ENCODE data around the gene PLA2G3. TPM values are rescaled to one million over a fixed set of nuclear protein-coding genes. Genes with fewer than 3 reads are reported as not detected.

PLA2G3 gene
- polyA plus RNA-seq, 1 experiment: 0.04 TPM

DNA sequence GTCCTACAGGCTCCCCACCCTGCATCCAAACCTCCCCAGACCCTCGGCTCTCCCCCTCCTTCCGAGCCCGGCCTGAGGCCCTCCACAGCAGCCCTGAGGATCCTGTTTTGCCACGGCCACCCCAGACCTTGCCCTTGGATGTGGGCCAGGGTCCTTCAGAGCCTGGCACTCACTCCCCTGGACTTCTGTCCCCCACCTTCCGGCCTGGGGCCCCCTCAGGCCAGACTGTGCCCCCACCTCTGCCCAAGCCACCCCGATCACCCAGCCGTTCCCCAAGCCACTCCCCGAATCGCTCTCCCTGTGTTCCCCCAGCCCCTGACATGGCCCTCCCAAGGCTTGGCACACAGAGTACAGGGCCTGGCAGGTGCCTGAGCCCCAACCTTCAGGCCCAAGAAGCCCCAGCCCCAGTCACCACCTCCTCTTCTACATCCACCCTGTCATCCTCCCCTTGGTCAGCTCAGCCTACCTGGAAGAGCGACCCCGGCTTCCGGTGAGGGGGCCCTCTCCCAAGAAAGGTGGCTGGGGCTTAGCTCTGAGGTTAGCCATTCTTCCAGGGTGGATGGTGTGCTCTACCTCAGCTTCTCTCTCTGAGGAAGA is 14.7 kb downstream of the PLA2G3 start:
- TF ChIP-seq, protein P1, sequence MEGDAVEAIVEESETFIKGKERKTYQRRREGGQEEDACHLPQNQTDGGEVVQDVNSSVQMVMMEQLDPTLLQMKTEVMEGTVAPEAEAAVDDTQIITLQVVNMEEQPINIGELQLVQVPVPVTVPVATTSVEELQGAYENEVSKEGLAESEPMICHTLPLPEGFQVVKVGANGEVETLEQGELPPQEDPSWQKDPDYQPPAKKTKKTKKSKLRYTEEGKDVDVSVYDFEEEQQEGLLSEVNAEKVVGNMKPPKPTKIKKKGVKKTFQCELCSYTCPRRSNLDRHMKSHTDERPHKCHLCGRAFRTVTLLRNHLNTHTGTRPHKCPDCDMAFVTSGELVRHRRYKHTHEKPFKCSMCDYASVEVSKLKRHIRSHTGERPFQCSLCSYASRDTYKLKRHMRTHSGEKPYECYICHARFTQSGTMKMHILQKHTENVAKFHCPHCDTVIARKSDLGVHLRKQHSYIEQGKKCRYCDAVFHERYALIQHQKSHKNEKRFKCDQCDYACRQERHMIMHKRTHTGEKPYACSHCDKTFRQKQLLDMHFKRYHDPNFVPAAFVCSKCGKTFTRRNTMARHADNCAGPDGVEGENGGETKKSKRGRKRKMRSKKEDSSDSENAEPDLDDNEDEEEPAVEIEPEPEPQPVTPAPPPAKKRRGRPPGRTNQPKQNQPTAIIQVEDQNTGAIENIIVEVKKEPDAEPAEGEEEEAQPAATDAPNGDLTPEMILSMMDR (IDR thresholded peaks at IDR 0.05; ENCODE audit: insufficient read depth, low read depth, low read length): no peak
- H3K4me3 ChIP-seq (ENCODE audit: low read depth, low read length): no peak overlapping the region
- H3K36me3 ChIP-seq (ENCODE audit: control insufficient read depth, insufficient read depth, low read length): no peaks in the 10 kb centered on the region
- no peaks in the 10 kb centered on the region; the same call in 1 of the 2 replicates for H3K27me3 ChIP-seq (ENCODE audit: control insufficient read depth, insufficient read depth, low read length)
- DNase-seq (ENCODE audit: low read depth): no peak
- ChIA-PET POLR2A (no interaction called here), CTCF (interaction anchor here (1.3 to 2.2 kb wide), 3 partner anchors 11 to 24 kb away, joined by 3 to 10 read pairs (median 5); partner anchors contain the start of gene SELENOM)

DNA sequence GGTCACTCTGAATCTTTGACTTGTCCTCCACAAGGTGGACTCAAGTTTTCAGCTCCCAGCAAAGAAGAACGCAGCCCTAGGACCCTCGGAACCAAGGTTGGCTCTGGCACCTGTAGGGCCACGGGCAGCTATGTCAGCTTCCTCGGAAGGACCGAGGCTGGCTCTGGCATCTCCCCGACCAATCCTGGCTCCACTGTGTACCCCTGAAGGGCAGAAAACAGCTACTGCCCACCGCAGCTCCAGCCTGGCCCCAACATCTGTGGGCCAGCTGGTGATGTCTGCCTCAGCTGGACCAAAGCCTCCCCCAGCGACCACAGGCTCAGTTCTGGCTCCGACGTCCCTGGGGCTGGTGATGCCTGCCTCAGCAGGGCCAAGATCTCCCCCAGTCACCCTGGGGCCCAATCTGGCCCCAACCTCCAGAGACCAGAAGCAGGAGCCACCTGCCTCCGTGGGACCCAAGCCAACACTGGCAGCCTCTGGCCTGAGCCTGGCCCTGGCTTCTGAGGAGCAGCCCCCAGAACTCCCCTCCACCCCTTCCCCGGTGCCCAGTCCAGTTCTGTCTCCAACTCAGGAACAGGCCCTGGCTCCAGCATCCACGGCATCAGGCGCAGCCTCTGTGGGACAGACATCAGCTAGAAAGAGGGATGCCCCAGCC is 15.4 kb downstream of the PLA2G3 start:
- no peak overlapping the region for H3K4me3 ChIP-seq (ENCODE audit: low read depth, low read length)
- TF ChIP-seq, protein P1 (IDR thresholded peaks at IDR 0.05; ENCODE audit: insufficient read depth, low read depth, low read length): no peak
- no peaks in the 10 kb centered on the region for H3K36me3 ChIP-seq (ENCODE audit: control insufficient read depth, insufficient read depth, low read length)
- POLR2A ChIA-PET: interaction anchor here (0.6 kb wide), 1 partner anchor 105 kb away, joined by 9 read pairs; no protein-coding TSS in a partner anchor
- DNase-seq (ENCODE audit: low read depth): no peak
- CTCF ChIA-PET: interaction anchor here (1.0 to 2.2 kb wide), 6 partner anchors 12 to 36 kb away, joined by 3 to 10 read pairs (median 3); partner anchors contain the start of genes PLA2G3 and SELENOM
- H3K27me3 ChIP-seq (ENCODE audit: control insufficient read depth, insufficient read depth, low read length): no peaks in the 10 kb centered on the region; the same call in 1 of the 2 replicates

- Histone ChIP-seq H3K4me3 (ENCODE audit: low read depth, low read length) (no peak overlapping the region), H3K36me3 (ENCODE audit: control insufficient read depth, insufficient read depth, low read length) (no peaks in the 10 kb centered on the region), H3K27me3 (ENCODE audit: control insufficient read depth, insufficient read depth, low read length) (no peaks in the 10 kb centered on the region; the same call in 1 of the 2 replicates)
- POLR2A ChIA-PET: interaction anchor here (0.6 kb wide), 1 partner anchor 105 kb away, joined by 9 read pairs; no protein-coding TSS in a partner anchor
- CTCF ChIA-PET: interaction anchor here (1.0 to 2.2 kb wide), 6 partner anchors 12 to 35 kb away, joined by 3 to 10 read pairs (median 3); partner anchors contain the start of genes PLA2G3 and SELENOM
- no peak for DNase-seq (ENCODE audit: low read depth)
- TF ChIP-seq, protein P1 (IDR thresholded peaks at IDR 0.05; ENCODE audit: insufficient read depth, low read depth, low read length): no peak
Measured at GRCh38 chr22:31124290-31124689, 16.0 kb downstream of the PLA2G3 start.

GRCh38 chr22:31123292-31123602 is 17.1 kb downstream of the PLA2G3 start:
- H3K4me3 ChIP-seq (ENCODE audit: low read depth, low read length): peak overlapping the region; percentile 52
- ChIA-PET POLR2A (no interaction called here), CTCF (no interaction called here)

More at GRCh38 chr22:31123292-31123602, 17.1 kb downstream of the PLA2G3 start:
- no peaks in the 10 kb centered on the region for H3K36me3 ChIP-seq (ENCODE audit: control insufficient read depth, insufficient read depth, low read length)
- TF ChIP-seq, protein P1 (IDR thresholded peaks at IDR 0.05; ENCODE audit: insufficient read depth, low read depth, low read length): no peak
- H3K27me3 ChIP-seq (ENCODE audit: control insufficient read depth, insufficient read depth, low read length): no peaks in the 10 kb centered on the region; the same call in 1 of the 2 replicates
- no peak for DNase-seq (ENCODE audit: low read depth)

Measured in BJ (cell line).